ENCODE measurements around the gene WNT5B. TPM values are rescaled to one million over a fixed set of nuclear protein-coding genes. Genes with fewer than 3 reads are reported as not detected.
"Not testable (repeated sequence)": the region's sequence is repeated elsewhere in the genome, so short reads cannot be mapped to it uniquely, and the experiment has no call there.

The WNT5B gene
- total RNA-seq, 2 donors from 2014 or later: 0.22 to 0.51 TPM

DNA sequence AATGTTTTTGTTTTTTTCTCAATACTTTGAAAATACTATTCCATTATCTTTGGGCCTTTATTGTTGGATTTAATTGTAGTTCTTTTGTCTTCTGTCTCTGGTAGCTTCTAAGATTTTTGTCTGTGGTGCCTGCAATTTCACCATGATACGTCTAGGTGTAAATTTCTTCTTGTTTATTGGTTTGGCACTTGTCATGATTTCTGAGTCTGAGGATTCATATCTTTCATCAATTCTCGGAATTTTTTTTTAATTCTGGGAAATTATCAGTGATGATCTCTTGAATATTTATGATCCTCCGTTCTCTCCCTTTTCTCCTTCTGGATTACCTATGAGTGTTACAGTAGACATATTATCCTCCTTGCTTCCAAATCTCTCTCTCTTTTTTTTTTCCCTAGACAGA is 47.0 kb downstream of the WNT5B start:
- Mint-ChIP-seq H3K4me3 (no peak overlapping the region), H3K4me1 (ENCODE audit: low read depth) (no peaks in the 10 kb centered on the region), H3K36me3 (ENCODE audit: insufficient read depth in 2 of 2) (no peaks in the 10 kb centered on the region), H3K27me3 (ENCODE audit: low read depth) (no peaks in the 10 kb centered on the region), H3K9me3 (no peaks in the 10 kb centered on the region), H3K27ac (peak overlapping the region; percentile 77)
- ATAC-seq (replicated peaks in 1 of 2) (no peak), DNase-seq (no peak)

DNA sequence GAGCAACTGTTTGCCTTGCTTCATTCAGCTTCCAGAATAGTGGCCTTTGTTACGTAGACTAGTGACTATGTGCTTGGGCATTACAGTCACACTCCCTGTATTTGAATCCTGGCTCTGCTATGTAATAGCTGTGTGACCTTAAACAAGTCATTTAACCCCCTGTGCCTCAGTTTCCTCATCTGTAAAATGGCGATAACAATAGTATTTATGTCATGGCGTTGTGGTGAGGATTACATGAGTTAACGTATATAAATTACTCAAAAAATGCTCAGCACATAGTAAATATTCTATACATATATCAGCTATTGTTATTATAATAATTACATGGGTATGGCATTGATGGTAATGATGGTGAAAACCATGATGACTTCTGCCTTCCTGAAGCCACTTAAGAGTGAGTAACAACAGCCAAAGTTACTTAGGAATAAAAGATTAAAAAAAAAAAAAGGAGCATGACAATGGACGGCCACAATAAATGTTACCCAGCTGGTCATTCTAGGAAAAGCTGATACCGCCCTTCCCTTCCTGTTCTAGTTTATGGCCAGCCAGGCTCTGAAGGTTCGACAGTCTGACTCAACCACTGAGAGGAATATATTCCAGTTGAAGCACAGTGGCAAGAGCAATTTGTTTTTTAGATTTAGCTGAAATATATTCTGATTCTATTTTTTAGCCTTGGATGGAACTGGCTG is 51.9 kb downstream of the WNT5B start:
- Mint-ChIP-seq H3K9me3 (no peaks in the 10 kb centered on the region), H3K4me1 (ENCODE audit: low read depth) (no peaks in the 10 kb centered on the region), H3K27me3 (ENCODE audit: low read depth) (no peaks in the 10 kb centered on the region), H3K36me3 (ENCODE audit: insufficient read depth in 2 of 2) (no peaks in the 10 kb centered on the region), H3K27ac (no peak overlapping the region), H3K4me3 (no peak overlapping the region)
- DNase-seq: no peak
- no peak for ATAC-seq (replicated peaks in 1 of 2)

DNA sequence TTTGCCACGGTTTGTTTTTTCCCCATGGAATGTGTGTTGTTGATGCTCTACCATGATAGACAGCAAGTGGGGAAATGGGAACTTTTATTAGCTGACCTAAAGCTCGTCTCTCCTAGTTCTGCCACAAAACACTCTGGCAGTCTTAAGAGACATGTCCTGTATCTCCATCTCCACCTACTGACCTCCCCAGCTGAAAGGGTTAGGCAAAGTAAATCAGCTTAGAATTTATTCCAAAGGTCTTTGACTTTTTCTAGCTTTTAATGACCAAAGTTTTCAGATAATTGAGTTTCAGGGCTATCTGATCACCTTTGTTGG is 52.4 kb downstream of the WNT5B start:
- no peaks in the 10 kb centered on the region for H3K9me3 Mint-ChIP-seq
- no peak for ATAC-seq (replicated peaks in 1 of 2)
- no peak overlapping the region for H3K4me3 Mint-ChIP-seq
- no peaks in the 10 kb centered on the region for H3K36me3 Mint-ChIP-seq (ENCODE audit: insufficient read depth in 2 of 2)
- H3K4me1 Mint-ChIP-seq (ENCODE audit: low read depth): no peaks in the 10 kb centered on the region
- DNase-seq: no peak
- no peak overlapping the region for H3K27ac Mint-ChIP-seq
- H3K27me3 Mint-ChIP-seq (ENCODE audit: low read depth): no peaks in the 10 kb centered on the region

GRCh38 chr12:1688086-1688710 is 59.2 kb downstream of the WNT5B start:
- peak overlapping the region in 1 of 2 donors; percentile 31 for H3K4me3 Mint-ChIP-seq
- no peaks in the 10 kb centered on the region for H3K27me3 Mint-ChIP-seq (ENCODE audit: low read depth)
- no peak overlapping the region for H3K27ac Mint-ChIP-seq
- H3K9me3 Mint-ChIP-seq: no peaks in the 10 kb centered on the region
- peaks cover 42% of the 10 kb centered on the region for H3K4me1 Mint-ChIP-seq (ENCODE audit: low read depth)
- peak; percentile 4 to 13 for DNase-seq
- ATAC-seq (replicated peaks in 1 of 2): no peak
- H3K36me3 Mint-ChIP-seq (ENCODE audit: insufficient read depth in 2 of 2): peaks cover 0 to 1% of the 10 kb centered on the region in 2 donors

- Mint-ChIP-seq H3K4me1 (ENCODE audit: low read depth) (peaks cover 62% of the 10 kb centered on the region), H3K9me3 (no peaks in the 10 kb centered on the region), H3K27me3 (ENCODE audit: low read depth) (no peaks in the 10 kb centered on the region), H3K4me3 (peak within 1 kb of the TSS; percentile 90 to 97), H3K27ac (peak within 1 kb of the TSS; percentile 95), H3K36me3 (ENCODE audit: insufficient read depth in 2 of 2) (peaks cover 0 to 3% of the 10 kb centered on the region in 2 donors)
- ATAC-seq (replicated peaks in 1 of 2): peak; percentile 99
- DNase-seq: peak; percentile 95 to 96
Measured at GRCh38 chr12:1690578-1691122, 61.6 kb downstream of the WNT5B start, which contains the start of gene ADIPOR2. ADIPOR2 (plus strand) TSS chr12:1691070; CDS start chr12:1754344, 63,274 bp downstream.

DNA sequence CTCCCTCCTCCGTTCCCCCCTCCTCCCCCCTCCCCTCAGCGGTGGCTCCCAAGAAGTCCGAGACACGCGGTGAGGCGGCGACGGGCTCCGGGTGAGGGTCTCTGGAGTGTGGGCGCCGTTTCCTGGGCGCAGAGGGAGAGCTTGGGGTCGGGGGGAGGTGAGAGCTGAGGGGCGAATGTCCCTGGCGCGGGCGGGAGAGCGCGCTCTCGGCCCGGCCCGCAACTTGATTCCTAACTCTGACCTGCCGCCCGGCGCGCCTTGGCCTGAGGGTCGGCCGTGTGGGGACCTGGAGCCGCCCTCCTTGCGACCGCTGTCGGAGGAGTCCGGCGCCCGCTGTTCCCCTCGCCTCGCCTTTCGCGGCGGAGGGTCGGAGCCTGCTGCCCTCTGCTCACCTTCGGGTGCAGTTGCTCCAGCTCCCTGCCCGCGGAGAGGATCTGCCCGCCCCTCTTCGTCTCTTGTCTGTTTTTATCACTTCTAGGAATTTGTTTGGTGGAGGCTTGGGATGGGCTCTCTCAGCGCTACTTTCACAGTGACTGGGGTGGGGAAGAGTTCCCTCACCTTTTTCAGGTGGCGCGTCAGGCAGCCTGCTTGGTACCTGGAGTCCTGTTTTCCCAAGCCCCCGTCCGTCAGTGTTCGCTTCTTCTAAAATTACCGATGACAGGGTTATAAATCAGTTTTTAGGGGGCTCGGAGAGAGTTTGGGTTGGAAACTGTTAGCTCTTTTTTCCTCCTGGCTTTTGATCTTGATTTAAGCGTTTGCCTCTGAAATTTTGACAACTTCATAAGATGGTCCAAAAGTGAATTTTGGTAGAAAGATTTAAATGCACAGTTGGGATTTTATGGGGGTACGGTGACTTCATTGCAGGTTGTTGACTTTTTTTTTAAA is 62.3 kb downstream of the WNT5B start:
- H3K4me1 Mint-ChIP-seq (ENCODE audit: low read depth): peaks cover 69% of the 10 kb centered on the region
- DNase-seq: peak; percentile 44 to 49
- no peaks in the 10 kb centered on the region for H3K27me3 Mint-ChIP-seq (ENCODE audit: low read depth)
- no peaks in the 10 kb centered on the region for H3K9me3 Mint-ChIP-seq
- H3K27ac Mint-ChIP-seq: peak overlapping the region; percentile 86
- H3K36me3 Mint-ChIP-seq (ENCODE audit: insufficient read depth in 2 of 2): peaks cover 0 to 3% of the 10 kb centered on the region in 2 donors
- ATAC-seq (replicated peaks in 1 of 2): peak; percentile 45 to 52
- H3K4me3 Mint-ChIP-seq: peak overlapping the region; percentile 90 to 97

GRCh38 chr12:1692226-1692625 is 63.2 kb downstream of the WNT5B start:
- peaks cover 0 to 3% of the 10 kb centered on the region in 2 donors for H3K36me3 Mint-ChIP-seq (ENCODE audit: insufficient read depth in 2 of 2)
- peaks cover 76% of the 10 kb centered on the region for H3K4me1 Mint-ChIP-seq (ENCODE audit: low read depth)
- peak overlapping the region; percentile 90 to 97 for H3K4me3 Mint-ChIP-seq
- no peak for DNase-seq
- H3K9me3 Mint-ChIP-seq: no peaks in the 10 kb centered on the region
- no peak for ATAC-seq (replicated peaks in 1 of 2)
- H3K27ac Mint-ChIP-seq: peak overlapping the region; percentile 86
- no peaks in the 10 kb centered on the region for H3K27me3 Mint-ChIP-seq (ENCODE audit: low read depth)

DNA sequence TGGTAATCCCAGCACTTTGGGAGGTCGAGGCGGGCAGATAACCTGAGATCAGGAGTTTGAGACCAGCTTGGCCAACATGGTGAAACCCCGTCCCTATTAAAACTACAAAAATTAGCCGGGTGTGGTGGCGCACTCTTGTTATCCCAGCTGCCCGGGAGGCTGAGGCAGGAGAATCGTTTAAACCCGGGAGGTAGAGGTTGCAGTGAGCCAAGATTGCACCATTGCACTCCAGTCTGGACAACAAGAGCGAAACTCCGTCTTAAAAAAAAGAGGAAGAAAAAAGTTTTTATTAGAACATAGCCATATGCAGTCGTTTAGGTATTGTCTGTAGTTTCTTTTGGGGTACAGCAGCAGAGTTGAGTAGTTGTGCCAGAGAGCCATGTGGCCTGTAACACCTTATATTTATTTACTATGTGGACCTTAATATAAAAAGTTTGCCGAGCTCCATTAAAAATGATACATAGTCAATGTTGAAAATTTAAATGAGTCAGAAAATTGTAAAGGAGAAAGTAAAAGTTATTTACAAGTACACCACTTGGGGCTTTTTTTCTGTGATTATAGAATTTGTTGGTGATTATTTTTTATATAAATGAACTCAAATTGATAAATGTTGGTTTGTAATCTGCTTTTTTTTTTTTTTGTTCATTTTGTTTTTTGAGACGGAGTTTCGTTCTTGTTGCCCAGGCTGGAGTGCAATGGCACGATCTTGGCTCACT is 64.0 kb downstream of the WNT5B start:
- Mint-ChIP-seq H3K4me3 (peak overlapping the region in 1 of 2 donors; percentile 97), H3K4me1 (ENCODE audit: low read depth) (peaks cover 79% of the 10 kb centered on the region), H3K27ac (no peak overlapping the region), H3K36me3 (ENCODE audit: insufficient read depth in 2 of 2) (peaks cover 0 to 3% of the 10 kb centered on the region in 2 donors), H3K9me3 (no peaks in the 10 kb centered on the region), H3K27me3 (ENCODE audit: low read depth) (no peaks in the 10 kb centered on the region)
- no peak for ATAC-seq (replicated peaks in 1 of 2)
- DNase-seq: no peak

DNA sequence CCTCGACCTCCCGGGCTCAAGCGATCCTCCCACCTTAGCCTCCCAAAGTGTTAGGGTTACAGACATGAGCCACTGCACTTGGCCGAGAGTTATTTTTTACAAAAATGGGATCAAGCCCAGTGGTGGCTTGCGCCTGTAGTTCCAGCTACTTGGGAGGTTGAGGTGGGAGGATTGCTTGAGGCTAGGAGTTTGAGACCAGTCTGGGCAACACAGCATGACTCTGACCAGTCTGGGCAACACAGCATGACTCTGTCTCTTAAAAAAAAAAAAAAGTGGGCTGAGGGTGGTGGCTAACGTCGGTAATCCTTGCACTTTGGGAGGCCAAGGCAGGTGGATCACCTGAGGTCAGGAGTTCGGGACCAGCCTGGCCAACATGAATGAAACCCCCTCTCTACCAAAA is 66.1 kb downstream of the WNT5B start:
- not testable (repeated sequence) for H3K36me3 Mint-ChIP-seq (ENCODE audit: insufficient read depth in 2 of 2); H3K27ac Mint-ChIP-seq; H3K9me3 Mint-ChIP-seq; DNase-seq; H3K4me3 Mint-ChIP-seq; ATAC-seq (replicated peaks in 1 of 2); H3K27me3 Mint-ChIP-seq (ENCODE audit: low read depth)
- peaks cover 76% of the 10 kb centered on the region for H3K4me1 Mint-ChIP-seq (ENCODE audit: low read depth)

DNA sequence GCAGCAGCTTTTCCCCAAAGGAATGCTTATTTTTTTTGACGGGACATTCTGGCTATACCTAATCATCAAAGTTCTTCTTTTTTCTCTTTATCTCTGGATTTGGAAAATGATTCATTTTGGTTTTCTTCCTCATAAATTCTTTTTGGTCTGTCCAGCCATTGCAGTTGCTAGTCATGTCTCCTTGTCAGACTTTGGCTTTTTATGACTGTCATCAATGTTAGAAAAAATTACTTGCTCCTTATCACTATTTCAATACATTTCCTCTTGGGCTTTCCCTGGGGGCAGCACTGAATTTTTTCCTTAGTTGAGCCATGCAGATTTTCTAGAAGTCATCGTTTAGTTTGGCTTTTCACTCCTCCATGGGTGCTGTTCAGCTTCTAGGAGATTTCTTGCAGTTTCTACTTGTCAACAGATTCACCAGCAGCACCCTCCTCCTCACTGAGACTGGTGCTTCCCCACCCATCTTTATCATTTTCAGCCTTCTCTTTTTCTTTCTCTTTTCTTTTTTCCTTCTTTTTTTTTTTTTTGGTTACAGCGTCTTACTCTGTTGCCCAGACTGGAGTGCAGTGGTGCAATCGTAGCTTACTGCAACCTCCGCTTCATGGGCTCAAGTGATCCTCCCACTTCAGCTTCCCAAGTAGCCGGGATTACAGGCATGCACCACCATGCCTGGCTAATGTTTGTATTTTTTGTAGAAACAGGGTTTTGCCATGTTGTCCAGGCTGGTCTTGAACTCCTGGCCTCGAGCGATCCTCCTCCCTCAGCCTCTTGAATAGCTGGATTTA is 67.0 kb downstream of the WNT5B start:
- H3K36me3 Mint-ChIP-seq (ENCODE audit: insufficient read depth in 2 of 2): peaks cover 0 to 7% of the 10 kb centered on the region in 2 donors
- H3K4me3 Mint-ChIP-seq: no peak overlapping the region
- no peak overlapping the region for H3K27ac Mint-ChIP-seq
- no peak for ATAC-seq (replicated peaks in 1 of 2)
- DNase-seq: no peak
- no peaks in the 10 kb centered on the region for H3K9me3 Mint-ChIP-seq
- peaks cover 70% of the 10 kb centered on the region for H3K4me1 Mint-ChIP-seq (ENCODE audit: low read depth)
- H3K27me3 Mint-ChIP-seq (ENCODE audit: low read depth): no peaks in the 10 kb centered on the region

DNA sequence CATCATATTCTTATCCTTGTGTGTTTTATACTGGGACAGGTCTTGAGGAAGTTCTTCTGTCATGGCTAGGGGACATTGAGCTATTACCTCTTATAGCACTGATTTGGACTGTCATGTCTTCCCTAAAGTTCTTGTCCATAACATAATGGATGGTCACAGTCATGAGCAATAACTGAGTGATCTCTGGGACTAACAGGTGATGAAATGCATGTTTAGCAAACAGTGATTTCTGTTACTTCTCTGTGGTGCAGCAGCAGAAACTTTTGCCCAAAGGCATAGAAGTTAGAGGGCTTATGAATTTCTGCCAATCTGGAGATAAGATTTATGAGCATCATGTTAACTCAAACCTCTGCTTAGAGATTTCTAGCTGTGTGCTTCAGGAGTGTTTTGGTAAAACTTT is 67.8 kb downstream of the WNT5B start:
- Mint-ChIP-seq H3K27me3 (ENCODE audit: low read depth) (no peaks in the 10 kb centered on the region), H3K27ac (no peak overlapping the region), H3K36me3 (ENCODE audit: insufficient read depth in 2 of 2) (peaks cover 0 to 8% of the 10 kb centered on the region in 2 donors), H3K4me3 (no peak overlapping the region), H3K9me3 (no peaks in the 10 kb centered on the region), H3K4me1 (ENCODE audit: low read depth) (peaks cover 66% of the 10 kb centered on the region)
- DNase-seq: no peak
- ATAC-seq (replicated peaks in 1 of 2): no peak

Measured in activated T-cell treated with anti-CD3 and anti-CD28 coated beads, Interleukin-2, amount 50 U/mL, for 72 hours (primary cell).